Measurements from ENCODE around the gene PAMR1. TPM values are rescaled to one million over a fixed set of nuclear protein-coding genes. Genes with fewer than 3 reads are reported as not detected.

PAMR1 gene
- total and polyA plus RNA-seq, 2 of the 8 experiments (the other 6 are each of a cell fraction or from before 2014, with no cell fraction given) = 3.0 to 6.9 TPM

GRCh38 chr11:35486934-35487333 lies 38.5 kb downstream of the PAMR1 start:
- peaks cover 0 to 4% (median under 1%) of the 10 kb centered on the region in 4 experiments; a peak in 3 of 8 replicates for H3K36me3 ChIP-seq (ENCODE audit: control insufficient read depth in 2 of 4, insufficient read depth in 4 of 4, low read length in 3 of 4)
- TF ChIP-seq SIX5 (IDR thresholded peaks at IDR 0.05; ENCODE audit: low read depth, low read length) (no peak), CBX8 (IDR thresholded peaks at IDR 0.05; ENCODE audit: borderline replicate concordance, low read depth, low read length) (no peak), CEBPB (IDR thresholded peaks at IDR 0.05; ENCODE audit: low read depth, low read length) (no peak), SP1 (IDR thresholded peaks at IDR 0.05; ENCODE audit: low read depth, low read length) (no peak), SP2 (IDR thresholded peaks at IDR 0.05; ENCODE audit: low read length) (no peak), GABPA (IDR thresholded peaks at IDR 0.05; ENCODE audit: borderline replicate concordance, insufficient read depth, low read length) (no peak), CBX5 (IDR thresholded peaks at IDR 0.05; ENCODE audit: low read depth, low read length) (no peak), ATF3 (IDR thresholded peaks at IDR 0.05; ENCODE audit: insufficient read depth, low read depth, low read length) (no peak), ATF2 (IDR thresholded peaks at IDR 0.05; ENCODE audit: low read length) (no peak)

More at GRCh38 chr11:35486934-35487333, 38.5 kb downstream of the PAMR1 start:
- Histone ChIP-seq H3K23me2 (ENCODE audit: low read depth, low read length) (no peaks in the 10 kb centered on the region), H2AK5ac (ENCODE audit: low read depth, low read length) (no peak overlapping the region), H3K4me1 (replicated peaks in 1 of 4; ENCODE audit: control insufficient read depth in 3 of 4, insufficient read depth in 4 of 4, low read length in 3 of 4) (no peaks in the 10 kb centered on the region), H2BK20ac (ENCODE audit: low read length) (no peak overlapping the region), H4K8ac (ENCODE audit: extremely low read depth, insufficient read depth, low read length) (no peak overlapping the region), H3K9ac (replicated peaks in 1 of 4; ENCODE audit: extremely low read depth in 1 of 4, low read depth in 3 of 4, low read length in 3 of 4) (no peak overlapping the region), H3K56ac (replicated peaks; ENCODE audit: insufficient read length, low read depth, low read length) (no peak overlapping the region), H2BK5ac (ENCODE audit: low read depth, low read length) (no peak overlapping the region), H3K9me3 (ENCODE audit: insufficient read depth in 2 of 2, low read depth in 1 of 2, low read length in 1 of 2) (0 out of 4 replicates have a peak, but pooled peaks cover 6 to 8% of the 10 kb centered on the region in 2 experiments), H3K79me1 (ENCODE audit: low read depth, low read length) (no peaks in the 10 kb centered on the region), H3K27ac (ENCODE audit: low read depth, low read length) (no peak overlapping the region), H3K4me3 (ENCODE audit: extremely low read depth in 1 of 4, insufficient read depth in 2 of 4, low read depth in 3 of 4, low read length in 4 of 4) (no peak overlapping the region), H3K4ac (replicated peaks; ENCODE audit: insufficient read length, low read depth, low read length) (no peak overlapping the region), H2BK15ac (ENCODE audit: low read length) (no peak overlapping the region), H3K27me3 (replicated peaks in 1 of 4; ENCODE audit: control insufficient read depth in 3 of 4, extremely low read depth in 1 of 4, insufficient read depth in 3 of 4, low read length in 3 of 4) (no peaks in the 10 kb centered on the region; a peak in 1 of 7 replicates), H2BK120ac (replicated peaks; ENCODE audit: low read depth, low read length) (no peak overlapping the region), H4K91ac (replicated peaks; ENCODE audit: insufficient read length, low read length) (no peak overlapping the region), H2BK12ac (ENCODE audit: low read depth, low read length) (no peak overlapping the region), H3K23ac (ENCODE audit: insufficient read length) (no peak overlapping the region), H3K79me2 (ENCODE audit: control insufficient read depth in 1 of 2, insufficient read depth in 2 of 2, low read length in 2 of 2) (no peaks in the 10 kb centered on the region), H3K4me2 (ENCODE audit: insufficient read depth in 1 of 2, low read depth in 2 of 2, low read length in 2 of 2) (no peak overlapping the region), H3K14ac (ENCODE audit: insufficient read length) (no peak overlapping the region), H4K20me1 (replicated peaks in 1 of 2; ENCODE audit: control insufficient read depth in 1 of 2, insufficient read depth in 2 of 2, low read length in 2 of 2) (no peaks in the 10 kb centered on the region), H4K5ac (ENCODE audit: insufficient read length, low read depth, low read length) (no peak overlapping the region), H3K18ac (ENCODE audit: extremely low read depth, low read length) (no peak overlapping the region), H2AFZ (ENCODE audit: low read length) (no peak overlapping the region)
- CTCF ChIA-PET (ENCODE audit: partially characterized antibody) = interaction anchor here (0.6 to 4.2 kb wide), 31 partner anchors 9 to 781 kb away, joined by 3 to 22 read pairs (median 4); partner anchors contain the start of gene PAMR1
- WGBS, 2 experiments (ENCODE audit: extremely low coverage in 1 of 2, insufficient coverage in 1 of 2, insufficient read length in 1 of 2, insufficient replicate concordance in 2 of 2, low coverage in 1 of 2, low lambda C conversion rate in 2 of 2, missing lambda C conversion rate in 1 of 2) = 88% methylated on average over 2 of the region's 2 CpGs; no CpG with 5 or more reads in 1 of the 2 experiments
- POLR2A ChIA-PET (ENCODE audit: partially characterized antibody) = no interaction called here
- DNase-seq (ENCODE audit: low read depth in 1 of 2, low spot score in 2 of 2) (no peak), FAIRE-seq (no peak)

Measured in H1 (cell line).